Fibroblast of lung (primary cell): ENCODE data around the gene EMC6.

Experiments
- CTCF ChIP-seq, 2 donors: IDR thresholded peaks in 1 of 2; conservative IDR thresholded peaks in 1 of 2; 1 replicate in 1 of 2; 2 replicates in 1 of 2; pipeline ENCODE4 v1.5.1; 2011 to 2012; ENCODE audit warnings: low read length in 2 of 2, control low read depth in 1 of 2, inconsistent platforms in 1 of 2, low read depth in 1 of 2, mild to moderate bottlenecking in 1 of 2
- EZH2 ChIP-seq: IDR thresholded peaks from 2 replicates; pipeline ENCODE4 v1.5.1; 2012; ENCODE audit warnings: low read length, control low read depth, mild to moderate bottlenecking; ENCODE audit errors: missing control alignments

GRCh38 chr17:3636908-3637373 is 31.7 kb upstream of the EMC6 start:
- TF ChIP-seq CTCF (conservative IDR thresholded peaks at IDR 0.05 in 1 of 2, IDR thresholded peaks at IDR 0.05 in 1 of 2; ENCODE audit: low read depth in 1 of 2, low read length in 2 of 2) (no peak), EZH2 (no peak)
